B cell (primary cell): ENCODE results near the gene PYDC1. TPM values are rescaled to one million over a fixed set of nuclear protein-coding genes. Genes with fewer than 3 reads are reported as not detected.

ENCODE experiments used
- ATAC-seq: fragments of 200-7000 bp; cut with Tn5 transposase; one replicate; pipeline ENCODE4 v1.10.0; 2021; ENCODE audit warnings: low read depth, mild to moderate bottlenecking, moderate number of reproducible peaks, moderate library complexity
- CTCF ChIA-PET: fragments of 350-600 bp; sonication (Branson Sonifier 250); formaldehyde crosslinking; loops from one replicate; lab custom pipeline; 2021; ENCODE audit warnings: antibody characterized with exemption, inconsistent platforms; lab: Charles Lee
- POLR2A ChIA-PET: fragments of 350-600 bp; sonication (Branson Sonifier 250); formaldehyde crosslinking; loops from one replicate; lab custom pipeline; 2021; ENCODE audit warnings: antibody characterized with exemption; lab: Charles Lee
- DNase-seq: peaks from one replicate; pipeline ENCODE4 v3.0.0; 2013
- H2AFZ ChIP-seq: 2 replicates; pipeline ENCODE4 v1.6.1; 2012; ENCODE audit warnings: mild to moderate bottlenecking, low read depth, low read length; ENCODE audit not compliant: insufficient read depth, poor library complexity, severe bottlenecking
- H3K27ac ChIP-seq, 2 donors: 1 replicate in 1 of 2; 2 replicates in 1 of 2; pipeline ENCODE4 v1.5.1; 2012 to 2013; ENCODE audit warnings: low read length in 2 of 2, mild to moderate bottlenecking in 2 of 2, moderate library complexity in 1 of 2
- H3K27me3 ChIP-seq, 4 experiments: fragments of 200-600 bp in 1 of 4; sonication (generic) in 1 of 4; replicated peaks in 1 of 4; 1 replicate in 2 of 4; 2 replicates in 2 of 4; pipeline versions ENCODE4 v1.6.1 to v1.7.0; 2013 to 2016; ENCODE audit warnings: low read length in 3 of 4, mild to moderate bottlenecking in 2 of 4, mixed read lengths in 1 of 4, moderate library complexity in 1 of 4; ENCODE audit not compliant: insufficient read depth in 4 of 4, control insufficient read depth in 3 of 4; ENCODE audit errors: control extremely low read depth in 1 of 4
- H3K36me3 ChIP-seq, 2 experiments: replicated peaks in 1 of 2; 1 replicate in 1 of 2; 2 replicates in 1 of 2; pipeline versions ENCODE4 v1.6.1 to v1.7.1; 2013; ENCODE audit warnings: low read length in 1 of 2; ENCODE audit not compliant: insufficient read depth in 2 of 2, control insufficient read depth in 1 of 2; ENCODE audit errors: control extremely low read depth in 1 of 2, extremely low read depth in 1 of 2
- H3K4me1 ChIP-seq, 2 donors: fragments of 200-600 bp in 1 of 2; sonication (generic) in 1 of 2; 1 replicate in 1 of 2; 2 replicates in 1 of 2; pipeline versions ENCODE4 v1.5.1 to v1.6.1; 2013 to 2017; ENCODE audit warnings: low read length in 2 of 2; ENCODE audit not compliant: control insufficient read depth in 2 of 2, insufficient read depth in 2 of 2
- H3K4me2 ChIP-seq: replicated peaks from 2 replicates; pipeline ENCODE3; 2012; ENCODE audit warnings: mild to moderate bottlenecking, low read depth, low read length; ENCODE audit not compliant: poor library complexity, severe bottlenecking
- H3K4me3 ChIP-seq, 5 experiments: fragments of 200-600 bp in 1 of 5; sonication (generic) in 1 of 5; 1 replicate in 3 of 5; 2 replicates in 2 of 5; pipeline versions ENCODE4 v1.5.1 to v1.7.0; 2011 to 2016; ENCODE audit warnings: low read length in 4 of 5, mild to moderate bottlenecking in 4 of 5, low read depth in 2 of 5, control low read depth in 1 of 5, moderate library complexity in 1 of 5; ENCODE audit not compliant: insufficient read depth in 1 of 5; ENCODE audit errors: control extremely low read depth in 1 of 5, extremely low read depth in 1 of 5
- H3K79me2 ChIP-seq: fragments of 200-600 bp; sonication (generic); one replicate; pipeline ENCODE4 v1.6.0; 2016; ENCODE audit warnings: low read length; ENCODE audit not compliant: control insufficient read depth, insufficient read depth
- H3K9ac ChIP-seq: fragments of 200-600 bp; sonication (generic); 2 replicates; pipeline ENCODE4 v1.6.1; 2017; ENCODE audit warnings: mild to moderate bottlenecking, low read length, moderate library complexity
- H3K9me3 ChIP-seq, 3 donors: one replicate each; pipeline versions ENCODE4 v1.6.1 to v1.7.1; 2013; ENCODE audit warnings: low read length in 2 of 3; ENCODE audit not compliant: control insufficient read depth in 2 of 3, insufficient read depth in 1 of 3; ENCODE audit errors: control extremely low read depth in 1 of 3
- H4K20me1 ChIP-seq: 2 replicates; pipeline ENCODE4 v1.6.0; 2012; ENCODE audit warnings: mild to moderate bottlenecking, low read length; ENCODE audit not compliant: insufficient read depth, control insufficient read depth, poor library complexity, severe bottlenecking
- H3K27ac Mint-ChIP-seq: one replicate; pipeline ENCODE4 v1.8.0; 2021; ENCODE audit warnings: mixed read lengths
- H3K27me3 Mint-ChIP-seq: one replicate; pipeline ENCODE4 v1.8.0; 2021; ENCODE audit warnings: mixed read lengths
- H3K4me1 Mint-ChIP-seq: one replicate; pipeline ENCODE4 v1.8.0; 2021; ENCODE audit warnings: mixed read lengths
- H3K4me3 Mint-ChIP-seq: one replicate; pipeline ENCODE4 v1.8.0; 2021; ENCODE audit warnings: mixed read lengths
- H3K9me3 Mint-ChIP-seq: one replicate; pipeline ENCODE4 v1.8.0; 2022; ENCODE audit warnings: mixed read lengths; ENCODE audit not compliant: insufficient read depth
- EZH2 ChIP-seq: IDR thresholded peaks from 2 replicates; pipeline ENCODE4 v1.6.1; 2012; ENCODE audit warnings: borderline replicate concordance, low read depth, mild to moderate bottlenecking, moderate library complexity, low read length; ENCODE audit not compliant: insufficient read depth, poor library complexity, severe bottlenecking
- WGBS: methylation state at CpG from one replicate; pipeline ENCODE4 v1.1.5; 2013; ENCODE audit warnings: missing lambda C conversion rate; ENCODE audit not compliant: insufficient coverage; 5-methylcytosine and 5-hydroxymethylcytosine counted together
- intact Hi-C: fragments of 100-400 bp; cut with micrococcal nuclease; formaldehyde crosslinking; loops from one replicate; pipeline ENCODE4 v1.10.0; 2022
- polyA plus RNA-seq: library from polyadenylated mRNA; depleted of rRNA; stranded (reverse); fragments of >200 nt; gene quantifications from 2 replicates; pipeline ENCODE4 v1.2.3, GENCODE V29; 2012
- total RNA-seq, 2 donors: library from RNA; stranded (reverse); fragments of 120-200 nt in 1 of 2; gene quantifications; 1 replicate in 1 of 2; 2 replicates in 1 of 2; pipeline versions ENCODE4 v1.2.3 to v1.2.4, GENCODE V29; 2013 to 2022
- TF ChIP-seq, protein P1 (sequence below): fragments of 200-600 bp; IDR thresholded peaks from one replicate; pipeline ENCODE4 v1.8.0; 2022; ENCODE audit warnings: antibody characterized with exemption, mild to moderate bottlenecking

The PYDC1 gene
- total and polyA plus RNA-seq, 2 donors (not counting 1 experiment from before 2014, with no cell fraction given): not detected

DNA sequence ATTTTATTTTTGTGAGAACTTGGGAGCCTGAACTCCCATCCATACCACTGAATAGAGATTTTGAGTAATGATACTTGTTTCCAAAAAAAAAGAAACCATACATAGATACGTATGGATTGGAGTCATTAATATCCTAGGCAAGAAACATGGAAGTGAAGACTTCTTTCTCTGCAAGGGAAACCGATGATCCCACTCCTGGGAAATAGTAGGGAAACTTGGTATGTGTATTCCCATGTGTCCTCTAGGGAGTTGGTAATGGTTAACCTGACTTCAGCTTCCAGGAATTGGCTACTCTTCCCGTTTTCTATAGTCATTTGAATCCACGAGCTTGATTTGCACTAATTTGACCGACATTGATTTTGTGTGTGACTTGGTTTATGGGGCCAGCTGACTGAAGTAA lies 31.6 kb downstream of the PYDC1 start:
- intact Hi-C loops: loop anchor here (10.0 kb wide), 2 partner anchors 81 to 689 kb away; partner anchors contain the start of genes BCKDK and ZNF267
- ATAC-seq: no peak
- peaks cover 18 to 32% of the 10 kb centered on the region in 2 donors for H3K4me1 ChIP-seq
- H3K9me3 ChIP-seq: no peaks in the 10 kb centered on the region
- no peak overlapping the region for H3K4me2 ChIP-seq
- ChIA-PET POLR2A (interaction anchor here (0.6 kb wide), 1 partner anchor 219 kb away, joined by 8 read pairs; no protein-coding TSS in a partner anchor), CTCF (no interaction called here)
- no peak overlapping the region for H3K4me3 ChIP-seq
- H3K9ac ChIP-seq: no peak overlapping the region
- no peak overlapping the region for H3K27ac ChIP-seq
- H3K27me3 Mint-ChIP-seq: no peaks in the 10 kb centered on the region
- no peaks in the 10 kb centered on the region for H3K9me3 Mint-ChIP-seq
- H3K79me2 ChIP-seq: peaks cover 83% of the 10 kb centered on the region
- TF ChIP-seq, protein P1, sequence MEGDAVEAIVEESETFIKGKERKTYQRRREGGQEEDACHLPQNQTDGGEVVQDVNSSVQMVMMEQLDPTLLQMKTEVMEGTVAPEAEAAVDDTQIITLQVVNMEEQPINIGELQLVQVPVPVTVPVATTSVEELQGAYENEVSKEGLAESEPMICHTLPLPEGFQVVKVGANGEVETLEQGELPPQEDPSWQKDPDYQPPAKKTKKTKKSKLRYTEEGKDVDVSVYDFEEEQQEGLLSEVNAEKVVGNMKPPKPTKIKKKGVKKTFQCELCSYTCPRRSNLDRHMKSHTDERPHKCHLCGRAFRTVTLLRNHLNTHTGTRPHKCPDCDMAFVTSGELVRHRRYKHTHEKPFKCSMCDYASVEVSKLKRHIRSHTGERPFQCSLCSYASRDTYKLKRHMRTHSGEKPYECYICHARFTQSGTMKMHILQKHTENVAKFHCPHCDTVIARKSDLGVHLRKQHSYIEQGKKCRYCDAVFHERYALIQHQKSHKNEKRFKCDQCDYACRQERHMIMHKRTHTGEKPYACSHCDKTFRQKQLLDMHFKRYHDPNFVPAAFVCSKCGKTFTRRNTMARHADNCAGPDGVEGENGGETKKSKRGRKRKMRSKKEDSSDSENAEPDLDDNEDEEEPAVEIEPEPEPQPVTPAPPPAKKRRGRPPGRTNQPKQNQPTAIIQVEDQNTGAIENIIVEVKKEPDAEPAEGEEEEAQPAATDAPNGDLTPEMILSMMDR: no peak
- no peak for TF ChIP-seq EZH2
- 80% methylated on average over 3 of the region's 5 CpGs for WGBS
- no peak overlapping the region for H3K27ac Mint-ChIP-seq
- no peak overlapping the region for H2AFZ ChIP-seq
- peaks cover 13 to 81% of the 10 kb centered on the region in 2 experiments for H3K36me3 ChIP-seq
- H4K20me1 ChIP-seq: peaks cover 98% of the 10 kb centered on the region
- DNase-seq: no peak
- peaks cover 56% of the 10 kb centered on the region for H3K4me1 Mint-ChIP-seq
- H3K27me3 ChIP-seq: no peaks in the 10 kb centered on the region
- H3K4me3 Mint-ChIP-seq: no peak overlapping the region

DNA sequence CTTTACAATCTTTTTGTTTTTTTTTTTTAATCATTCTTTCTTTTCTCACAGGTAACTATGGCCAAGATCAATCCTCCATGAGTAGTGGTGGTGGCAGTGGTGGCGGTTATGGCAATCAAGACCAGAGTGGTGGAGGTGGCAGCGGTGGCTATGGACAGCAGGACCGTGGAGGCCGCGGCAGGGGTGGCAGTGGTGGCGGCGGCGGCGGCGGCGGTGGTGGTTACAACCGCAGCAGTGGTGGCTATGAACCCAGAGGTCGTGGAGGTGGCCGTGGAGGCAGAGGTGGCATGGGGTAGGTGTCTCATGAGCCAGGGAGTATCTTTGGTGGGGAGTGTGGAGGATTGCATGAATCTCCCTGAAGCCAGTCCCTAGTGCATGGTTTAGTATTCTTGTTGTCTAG lies 32.0 kb downstream of the PYDC1 start:
- H3K9me3 Mint-ChIP-seq: no peaks in the 10 kb centered on the region
- ChIA-PET POLR2A (interaction anchor here (1.0 to 1.1 kb wide), 2 partner anchors 16 to 18 kb away, joined by 3 to 7 read pairs; partner anchors contain the start of gene PYCARD), CTCF (no interaction called here)
- no peak overlapping the region for H3K4me2 ChIP-seq
- no peaks in the 10 kb centered on the region for H3K27me3 ChIP-seq
- peaks cover 57% of the 10 kb centered on the region for H3K4me1 Mint-ChIP-seq
- intact Hi-C loops: loop anchor here (10.0 kb wide), 2 partner anchors 80 to 690 kb away; partner anchors contain the start of genes BCKDK and ZNF267
- no peak overlapping the region for H3K4me3 ChIP-seq
- no peak overlapping the region for H2AFZ ChIP-seq
- H3K9me3 ChIP-seq: no peaks in the 10 kb centered on the region
- H3K79me2 ChIP-seq: peaks cover 84% of the 10 kb centered on the region
- DNase-seq (no peak), ATAC-seq (no peak)
- peaks cover 13 to 76% of the 10 kb centered on the region in 2 experiments for H3K36me3 ChIP-seq
- peaks cover 93% of the 10 kb centered on the region for H4K20me1 ChIP-seq
- no peak overlapping the region for H3K27ac Mint-ChIP-seq
- H3K27ac ChIP-seq: no peak overlapping the region
- no peaks in the 10 kb centered on the region for H3K27me3 Mint-ChIP-seq
- TF ChIP-seq, protein P1: no peak
- TF ChIP-seq EZH2: no peak
- peaks cover 18 to 32% of the 10 kb centered on the region in 2 donors for H3K4me1 ChIP-seq
- no peak overlapping the region for H3K9ac ChIP-seq
- WGBS: 98% methylated on average over 14 of the region's 14 CpGs
- H3K4me3 Mint-ChIP-seq: no peak overlapping the region
